HepG2 (cell line): ENCODE measurements around the gene RHBDL1. TPM values are rescaled to one million over a fixed set of nuclear protein-coding genes. Genes with fewer than 3 reads are reported as not detected.

Source experiments
- ATAC-seq: fragments of 200-7000 bp; cut with Tn5 transposase; 3 replicates; pipeline ENCODE4 v1.9.1; 2020; ENCODE audit warnings: mild to moderate bottlenecking, moderate library complexity
- BruUV-seq: library from RNA; stranded (reverse); fragments of 400-500 nt; replicated peaks from 2 replicates; lab custom pipeline; 2021; lab: Mats Ljungman, UMichigan
- CTCF ChIA-PET: fragments of 300-600 bp; formaldehyde crosslinking; extraction: SDS; loops from one replicate; lab custom pipeline; 2021; ENCODE audit warnings: low total read pairs, inconsistent platforms, low intra/inter-chr PET ratio; lab: Yijun Ruan, JAX
- POLR2A ChIA-PET: fragments of 350-600 bp; sonication (Branson Sonifier 250); formaldehyde crosslinking; loops from one replicate; lab custom pipeline; 2020; ENCODE audit warnings: antibody characterized with exemption, inconsistent platforms; lab: Yijun Ruan, JAX
- DNase-seq: peaks from one replicate; pipeline ENCODE4 v3.0.0-alpha.2; 2015; ENCODE audit warnings: low spot score
- FAIRE-seq: peaks from 3 replicates; lab custom pipeline; 2011; peaks lifted over from hg19 to GRCh38; lab: Jason Lieb, UNC
- H2AFZ ChIP-seq: one replicate; pipeline ENCODE4 v1.6.1; 2011; ENCODE audit warnings: low read length, inconsistent platforms
- H3K27ac ChIP-seq: fragments of 300-600 bp; 3 replicates; pipeline ENCODE4 v1.8.0; 2011; ENCODE audit warnings: mixed run types, mild to moderate bottlenecking, mixed read lengths, low read length, inconsistent platforms; ENCODE audit not compliant: insufficient read depth; ENCODE audit errors: extremely low read length
- H3K27me3 ChIP-seq, 2 experiments: fragments of 200-600 bp in 1 of 2; 2 replicates in 1 of 2; 3 replicates in 1 of 2; pipeline versions ENCODE4 v1.6.0 to v1.8.0; 2011; ENCODE audit warnings: low read length in 2 of 2, mild to moderate bottlenecking in 2 of 2, moderate library complexity in 2 of 2, inconsistent platforms in 1 of 2; ENCODE audit not compliant: insufficient read depth in 2 of 2, control insufficient read depth in 1 of 2
- H3K36me3 ChIP-seq, 2 experiments: fragments of 200-600 bp in 1 of 2; replicated peaks in 1 of 2; 2 replicates in 1 of 2; 3 replicates in 1 of 2; pipeline versions ENCODE4 v1.5.1 to v1.8.0; 2011; ENCODE audit warnings: low read length in 2 of 2, inconsistent platforms in 1 of 2; ENCODE audit not compliant: insufficient read depth in 2 of 2, control insufficient read depth in 1 of 2
- H3K4me1 ChIP-seq: 2 replicates; pipeline ENCODE4 v1.5.1; 2012; ENCODE audit warnings: low read length, inconsistent platforms; ENCODE audit not compliant: insufficient read depth
- H3K4me2 ChIP-seq: 2 replicates; pipeline ENCODE4 v1.6.0; 2011; ENCODE audit warnings: low read depth, low read length, inconsistent platforms
- H3K4me3 ChIP-seq, 3 experiments: fragments of 200-600 bp in 1 of 3; sonication (generic), shearing (Covaris generic) in 1 of 3; replicated peaks in 1 of 3; 2 replicates each; pipeline ENCODE4 v1.5.1; 2011 to 2016; ENCODE audit warnings: low read length in 3 of 3, inconsistent platforms in 2 of 3, low read depth in 2 of 3, mild to moderate bottlenecking in 2 of 3, control low read depth in 1 of 3, mixed read lengths in 1 of 3; ENCODE audit not compliant: insufficient read depth in 1 of 3
- H3K79me2 ChIP-seq: one replicate; pipeline ENCODE4 v1.6.1; 2011; ENCODE audit warnings: low read length, inconsistent platforms; ENCODE audit not compliant: insufficient read depth
- H3K9ac ChIP-seq: 2 replicates; pipeline ENCODE4 v1.6.0; 2011; ENCODE audit warnings: mild to moderate bottlenecking, low read depth, low read length, inconsistent platforms; ENCODE audit not compliant: insufficient read depth
- H3K9me3 ChIP-seq: 2 replicates; pipeline ENCODE4 v1.5.1; 2012; ENCODE audit warnings: mild to moderate bottlenecking, low read length
- H4K20me1 ChIP-seq: 2 replicates; pipeline ENCODE4 v1.6.0; 2011; ENCODE audit warnings: inconsistent platforms, mild to moderate bottlenecking, low read length, moderate library complexity; ENCODE audit not compliant: insufficient read depth
- AGO1 ChIP-seq: fragments of 200-400 bp; formaldehyde crosslinking; IDR thresholded peaks from 2 replicates; pipeline ENCODE4 v1.6.1; 2017; ENCODE audit warnings: mild to moderate bottlenecking, low read depth, low read length, moderate library complexity; ENCODE audit not compliant: poor library complexity, severe bottlenecking
- BRCA1 ChIP-seq: sonication (generic); formaldehyde crosslinking; IDR thresholded peaks from 2 replicates; pipeline ENCODE4 v1.4.0; 2020; ENCODE audit warnings: missing genetic modification reagents
- CEBPG ChIP-seq: IDR thresholded peaks from 2 replicates; pipeline ENCODE4 v1.6.1; 2016
- DMAP1 ChIP-seq: IDR thresholded peaks from 2 replicates; pipeline ENCODE4 v1.6.1; 2016
- MED13 ChIP-seq: sonication (generic); formaldehyde crosslinking; IDR thresholded peaks from 2 replicates; pipeline ENCODE4 v1.5.0; 2020; ENCODE audit warnings: missing genetic modification reagents
- PHF8 ChIP-seq: sonication (generic); formaldehyde crosslinking; IDR thresholded peaks from 2 replicates; pipeline ENCODE4 v1.5.0; 2020; ENCODE audit warnings: missing genetic modification reagents
- RFX1 ChIP-seq: fragments of 450-650 bp; IDR thresholded peaks from 2 replicates; pipeline ENCODE4 v1.6.1; 2017
- RFXANK ChIP-seq: IDR thresholded peaks from 2 replicates; pipeline ENCODE4 v1.6.1; 2016
- SAP130 ChIP-seq: IDR thresholded peaks from 2 replicates; pipeline ENCODE4 v1.6.1; 2016; ENCODE audit warnings: low read depth
- SMC3 ChIP-seq: IDR thresholded peaks from 2 replicates; pipeline ENCODE4 v1.6.1; 2011; ENCODE audit warnings: low read length, improper control_type of control experiment
- TCF7L2 ChIP-seq: IDR thresholded peaks from 2 replicates; pipeline ENCODE4 v1.6.1; 2011; ENCODE audit warnings: mild to moderate bottlenecking, low read depth, low read length, moderate library complexity
- WIZ ChIP-seq: sonication (generic); formaldehyde crosslinking; IDR thresholded peaks from 2 replicates; pipeline ENCODE4 v1.5.1; 2020; ENCODE audit warnings: mild to moderate bottlenecking, missing genetic modification reagents
- ZBTB44 ChIP-seq: sonication (generic); formaldehyde crosslinking; IDR thresholded peaks from 2 replicates; pipeline ENCODE4 v1.4.0; 2020; ENCODE audit warnings: missing genetic modification reagents
- ZKSCAN5 ChIP-seq: sonication (generic); formaldehyde crosslinking; IDR thresholded peaks from 2 replicates; pipeline ENCODE4 v1.5.1; 2020; ENCODE audit warnings: mild to moderate bottlenecking, missing genetic modification reagents
- ZNF101 ChIP-seq: sonication (generic); formaldehyde crosslinking; IDR thresholded peaks from 2 replicates; pipeline ENCODE4 v1.4.0; 2020; ENCODE audit warnings: mild to moderate bottlenecking, low read depth, missing genetic modification reagents, borderline replicate concordance
- ZNF205 ChIP-seq: IDR thresholded peaks from 2 replicates; pipeline ENCODE4 v1.6.1; 2018; ENCODE audit warnings: missing biosample characterization, missing genetic modification reagents
- ZNF33B ChIP-seq: sonication (generic); formaldehyde crosslinking; IDR thresholded peaks from 2 replicates; pipeline ENCODE4 v1.5.1; 2020; ENCODE audit warnings: mild to moderate bottlenecking, missing genetic modification reagents
- ZNF431 ChIP-seq: sonication (generic); formaldehyde crosslinking; IDR thresholded peaks from 2 replicates; pipeline ENCODE4 v1.9.0; 2022; ENCODE audit warnings: missing genetic modification reagents, low read depth, mild to moderate bottlenecking, borderline replicate concordance
- WGBS: methylation state at CpG from one replicate; pipeline ENCODE4 v1.1.6; 2017; ENCODE audit warnings: low lambda C conversion rate; 5-methylcytosine and 5-hydroxymethylcytosine counted together
- in situ Hi-C: cut with HindIII; loops from 2 replicates; pipeline ENCODE4 v1.10.0; 2017; ENCODE audit warnings: low pct_unique_long_range_greater_than_20kb; ENCODE audit not compliant: extremely low pct_ligation_motif_present
- intact Hi-C: fragments of 100-400 bp; cut with micrococcal nuclease; formaldehyde crosslinking; loops from one replicate; pipeline ENCODE4 v1.10.0; 2022; ENCODE audit not compliant: unreplicated experiment
- polyA plus RNA-seq, 8 experiments: library from polyadenylated mRNA; depleted of rRNA in 3 of 8; stranded (reverse) in 7 of 8; unstranded in 1 of 8; fragments of >200 nt; fragmentation: Illumina TruSeq in 4 of 8; extraction: Trizol in 4 of 8; gene quantifications; 2 replicates each; pipeline versions ENCODE4 v1.2.1 to v1.2.3, GENCODE V29; 2011 to 2016; ENCODE audit warnings: low read depth in 4 of 8, missing spikeins in 1 of 8, mixed read lengths in 1 of 8; ENCODE audit not compliant: insufficient read depth in 1 of 8
- total RNA-seq, 5 experiments: library from RNA; depleted of rRNA; stranded (reverse); fragments of >200 nt; fragmentation: Illumina TruSeq; extraction: Trizol; gene quantifications; 2 replicates each; pipeline ENCODE4 v1.2.3, GENCODE V29; 2016; ENCODE audit warnings: low read depth in 1 of 5
- TF ChIP-seq, protein P1 (sequence below): sonication (generic); formaldehyde crosslinking; IDR thresholded peaks from 2 replicates; pipeline ENCODE4 v1.4.0; 2020; ENCODE audit warnings: missing genetic modification reagents, borderline replicate concordance
- TF ChIP-seq, protein P2 (sequence below): sonication (generic); formaldehyde crosslinking; IDR thresholded peaks from 2 replicates; pipeline ENCODE4 v1.5.0; 2020; ENCODE audit warnings: mild to moderate bottlenecking, missing genetic modification reagents, borderline replicate concordance

The RHBDL1 gene
- total and polyA plus RNA-seq, 2 of the 13 experiments (the other 11 are each of a cell fraction or from before 2014, with no cell fraction given), result 1.8 to 3.8 TPM

DNA sequence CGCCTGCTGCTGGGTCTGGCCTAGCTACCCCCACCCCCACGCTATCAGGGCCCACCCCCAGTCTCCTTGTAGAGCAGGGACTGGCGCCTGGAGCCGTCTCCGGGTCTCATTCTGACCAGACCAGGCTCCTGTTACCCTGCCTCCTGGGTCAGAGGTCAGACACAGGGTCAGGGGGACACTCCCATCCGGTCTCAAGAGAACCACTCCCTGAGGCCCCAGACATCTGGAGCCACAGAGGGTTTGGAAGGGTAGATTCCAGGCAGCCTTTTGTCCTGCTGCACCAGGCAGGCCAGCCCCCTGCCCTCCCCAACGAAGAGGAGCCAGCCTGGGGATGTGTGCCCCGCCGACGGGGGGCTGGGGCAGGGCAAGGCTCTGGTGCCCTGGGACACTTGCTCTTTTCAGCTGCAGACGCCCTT lies 45.6 kb upstream of the RHBDL1 start (continued):
- TF ChIP-seq AGO1 (peak; percentile 73), ZNF101 (0 out of 2 replicates have a peak, but pooled peaks have one; percentile 23), DMAP1 (CRISPR knock-in tag) (0 out of 2 replicates have a peak, but pooled peaks have one; percentile 30), WIZ (0 out of 2 replicates have a peak, but pooled peaks have one; percentile 11)
- TF ChIP-seq, all 625 proteins: peak for 30

GRCh38 chr16:630249-630814 lies 45.1 kb upstream of the RHBDL1 start:
- no peaks in the 10 kb centered on the region for H4K20me1 ChIP-seq
- FAIRE-seq (no peak), DNase-seq (no peak), ATAC-seq (peak; percentile 38)
- no peak overlapping the region for H2AFZ ChIP-seq
- H3K4me2 ChIP-seq, result peak overlapping the region; percentile 95
- in situ Hi-C loops (no loop called here), intact Hi-C loops (no loop called here)
- CTCF ChIA-PET, result no interaction called here
- peak overlapping the region; percentile 58 to 74 (median 63) for H3K4me3 ChIP-seq
- H3K9me3 ChIP-seq, result no peaks in the 10 kb centered on the region
- POLR2A ChIA-PET, result interaction anchor here (1.0 to 1.5 kb wide), 2 partner anchors 18 to 42 kb away, joined by 3 to 5 read pairs; no protein-coding TSS in a partner anchor
- peak overlapping the region; percentile 67 for H3K9ac ChIP-seq
- H3K4me1 ChIP-seq, result peaks cover 30% of the 10 kb centered on the region
- WGBS, result 0% methylated on average over 3 of the region's 29 CpGs
- no peaks in the 10 kb centered on the region for H3K27me3 ChIP-seq
- H3K27ac ChIP-seq, result peak overlapping the region; percentile 71
- peaks cover 4% of the 10 kb centered on the region in 2 experiments; a peak in 2 of 5 replicates for H3K36me3 ChIP-seq
- no TSS peak for BruUV-seq
- H3K79me2 ChIP-seq, result peaks cover 3% of the 10 kb centered on the region
- TF ChIP-seq TCF7L2 (no peak), MED13 (CRISPR knock-in tag) (0 out of 2 replicates have a peak, but pooled peaks have one; percentile 38), SAP130 (CRISPR knock-in tag) (no peak), RFXANK (CRISPR knock-in tag) (no peak), PHF8 (CRISPR knock-in tag) (no peak), BRCA1 (0 out of 2 replicates have a peak, but pooled peaks have one; percentile 72), ZKSCAN5 (CRISPR knock-in tag) (no peak), RFX1 (no peak), ZNF431 (CRISPR knock-in tag) (peak; percentile 37; the same call in 1 of the 2 replicates), ZNF205 (CRISPR knock-in tag) (no peak), ZBTB44 (CRISPR knock-in tag) (no peak), CEBPG (no peak), SMC3 (no peak), ZNF33B (CRISPR knock-in tag) (no peak)
- TF ChIP-seq, protein P1, sequence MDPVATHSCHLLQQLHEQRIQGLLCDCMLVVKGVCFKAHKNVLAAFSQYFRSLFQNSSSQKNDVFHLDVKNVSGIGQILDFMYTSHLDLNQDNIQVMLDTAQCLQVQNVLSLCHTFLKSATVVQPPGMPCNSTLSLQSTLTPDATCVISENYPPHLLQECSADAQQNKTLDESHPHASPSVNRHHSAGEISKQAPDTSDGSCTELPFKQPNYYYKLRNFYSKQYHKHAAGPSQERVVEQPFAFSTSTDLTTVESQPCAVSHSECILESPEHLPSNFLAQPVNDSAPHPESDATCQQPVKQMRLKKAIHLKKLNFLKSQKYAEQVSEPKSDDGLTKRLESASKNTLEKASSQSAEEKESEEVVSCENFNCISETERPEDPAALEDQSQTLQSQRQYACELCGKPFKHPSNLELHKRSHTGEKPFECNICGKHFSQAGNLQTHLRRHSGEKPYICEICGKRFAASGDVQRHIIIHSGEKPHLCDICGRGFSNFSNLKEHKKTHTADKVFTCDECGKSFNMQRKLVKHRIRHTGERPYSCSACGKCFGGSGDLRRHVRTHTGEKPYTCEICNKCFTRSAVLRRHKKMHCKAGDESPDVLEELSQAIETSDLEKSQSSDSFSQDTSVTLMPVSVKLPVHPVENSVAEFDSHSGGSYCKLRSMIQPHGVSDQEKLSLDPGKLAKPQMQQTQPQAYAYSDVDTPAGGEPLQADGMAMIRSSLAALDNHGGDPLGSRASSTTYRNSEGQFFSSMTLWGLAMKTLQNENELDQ (CRISPR knock-in tag), result no peak
- TF ChIP-seq, protein P2, sequence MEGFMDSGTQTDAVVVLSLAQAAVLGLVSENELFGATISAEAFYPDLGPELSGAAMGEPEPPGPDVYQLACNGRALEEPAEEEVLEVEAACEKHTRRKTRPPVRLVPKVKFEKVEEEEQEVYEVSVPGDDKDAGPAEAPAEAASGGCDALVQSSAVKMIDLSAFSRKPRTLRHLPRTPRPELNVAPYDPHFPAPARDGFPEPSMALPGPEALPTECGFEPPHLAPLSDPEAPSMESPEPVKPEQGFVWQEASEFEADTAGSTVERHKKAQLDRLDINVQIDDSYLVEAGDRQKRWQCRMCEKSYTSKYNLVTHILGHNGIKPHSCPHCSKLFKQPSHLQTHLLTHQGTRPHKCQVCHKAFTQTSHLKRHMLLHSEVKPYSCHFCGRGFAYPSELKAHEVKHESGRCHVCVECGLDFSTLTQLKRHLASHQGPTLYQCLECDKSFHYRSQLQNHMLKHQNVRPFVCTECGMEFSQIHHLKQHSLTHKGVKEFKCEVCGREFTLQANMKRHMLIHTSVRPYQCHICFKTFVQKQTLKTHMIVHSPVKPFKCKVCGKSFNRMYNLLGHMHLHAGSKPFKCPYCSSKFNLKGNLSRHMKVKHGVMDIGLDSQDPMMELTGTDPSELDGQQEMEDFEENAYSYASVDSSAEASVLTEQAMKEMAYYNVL (CRISPR knock-in tag), result no peak
